OCI-LY3 (cell line): ENCODE measurements around the gene ZNF516.

ENCODE experiments used
- EZH2phosphoT487 ChIP-seq: fragments of 200-600 bp; shearing (Covaris generic); IDR thresholded peaks from 2 replicates; pipeline ENCODE4 v1.6.1; 2018; ENCODE audit warnings: antibody characterized with exemption, mixed run types, low read depth
- TF ChIP-seq, protein P1 (sequence below): fragments of 200-600, 300-600 bp; sonication (generic); IDR thresholded peaks from 2 replicates; pipeline ENCODE4 v1.5.1; 2014; ENCODE audit warnings: antibody characterized with exemption, low read length, low read depth

DNA sequence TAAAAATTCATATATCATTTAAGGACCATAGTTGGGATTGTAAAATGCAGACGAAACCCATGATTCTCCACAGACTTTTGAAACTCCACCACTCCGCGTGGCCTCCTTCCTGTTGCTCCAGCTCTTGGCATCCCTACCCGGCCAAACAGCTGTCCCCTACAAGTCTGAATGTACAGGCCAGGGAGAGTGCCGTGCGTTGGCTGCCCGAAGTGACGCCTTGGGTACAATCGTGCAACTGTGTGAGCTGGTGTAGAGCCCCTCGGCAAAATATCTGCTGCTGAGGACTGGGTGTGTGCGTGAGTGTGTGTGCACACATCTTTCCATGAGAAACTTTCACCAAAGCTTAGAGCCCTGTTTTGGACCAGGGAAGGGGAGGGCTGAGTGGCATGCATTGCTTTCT lies 43.8 kb upstream of the ZNF516 start:
- TF ChIP-seq, protein P1, sequence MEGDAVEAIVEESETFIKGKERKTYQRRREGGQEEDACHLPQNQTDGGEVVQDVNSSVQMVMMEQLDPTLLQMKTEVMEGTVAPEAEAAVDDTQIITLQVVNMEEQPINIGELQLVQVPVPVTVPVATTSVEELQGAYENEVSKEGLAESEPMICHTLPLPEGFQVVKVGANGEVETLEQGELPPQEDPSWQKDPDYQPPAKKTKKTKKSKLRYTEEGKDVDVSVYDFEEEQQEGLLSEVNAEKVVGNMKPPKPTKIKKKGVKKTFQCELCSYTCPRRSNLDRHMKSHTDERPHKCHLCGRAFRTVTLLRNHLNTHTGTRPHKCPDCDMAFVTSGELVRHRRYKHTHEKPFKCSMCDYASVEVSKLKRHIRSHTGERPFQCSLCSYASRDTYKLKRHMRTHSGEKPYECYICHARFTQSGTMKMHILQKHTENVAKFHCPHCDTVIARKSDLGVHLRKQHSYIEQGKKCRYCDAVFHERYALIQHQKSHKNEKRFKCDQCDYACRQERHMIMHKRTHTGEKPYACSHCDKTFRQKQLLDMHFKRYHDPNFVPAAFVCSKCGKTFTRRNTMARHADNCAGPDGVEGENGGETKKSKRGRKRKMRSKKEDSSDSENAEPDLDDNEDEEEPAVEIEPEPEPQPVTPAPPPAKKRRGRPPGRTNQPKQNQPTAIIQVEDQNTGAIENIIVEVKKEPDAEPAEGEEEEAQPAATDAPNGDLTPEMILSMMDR: no peak
- no peak for TF ChIP-seq EZH2phosphoT487
